ENCODE results near the gene KCNQ1.

GRCh38 chr11:2417856-2418692 lies 26.7 kb upstream of the KCNQ1 start:
- TF ChIP-seq POLR2AphosphoS5 (IDR thresholded peaks at IDR 0.05; ENCODE audit: low read depth) (no peak), EZH2phosphoT487 (IDR thresholded peaks at IDR 0.05; ENCODE audit: unreplicated experiment) (no peak), CTCF (conservative IDR thresholded peaks at IDR 0.05; ENCODE audit: low read depth in 2 of 2) (no peak), EZH2 (IDR thresholded peaks at IDR 0.05; ENCODE audit: low read depth, unreplicated experiment) (no peak), CREB1 (CRISPR knock-in tag; IDR thresholded peaks at IDR 0.05; ENCODE audit: low read depth) (no peak), STAT1 (IDR thresholded peaks at IDR 0.05; ENCODE audit: unreplicated experiment) (no peak), ETS1 (IDR thresholded peaks at IDR 0.05) (no peak), REST (IDR thresholded peaks at IDR 0.05; ENCODE audit: unreplicated experiment) (no peak)

Measured in GM23338 (cell line).